Esophagus muscularis mucosa (tissue), 4 donors: ENCODE results near the gene KRT73. TPM values are rescaled to one million over a fixed set of nuclear protein-coding genes. Genes with fewer than 3 reads are reported as not detected.

Source experiments
- DNase-seq: peaks from one replicate; pipeline ENCODE4 v3.0.0-alpha.2; 2017; ENCODE audit errors: extremely low spot score
- H3K27ac ChIP-seq, 4 donors: fragments of 200-600 bp; sonication (generic); replicated peaks in 1 of 4; 1 replicate in 3 of 4; 2 replicates in 1 of 4; pipeline ENCODE4 v1.5.1; 2016 to 2019; ENCODE audit warnings: mild to moderate bottlenecking in 1 of 4
- H3K27me3 ChIP-seq, 4 donors: fragments of 200-600 bp; sonication (generic); one replicate each; pipeline versions ENCODE4 v1.5.1 to v1.6.0; 2016 to 2019
- H3K36me3 ChIP-seq, 4 donors: fragments of 200-600 bp; sonication (generic); one replicate each; pipeline ENCODE4 v1.5.1; 2016 to 2019
- H3K4me1 ChIP-seq, 4 donors: fragments of 200-600 bp; sonication (generic); one replicate each; pipeline ENCODE4 v1.5.1; 2016 to 2019
- H3K4me3 ChIP-seq, 4 donors: fragments of 200-600 bp; sonication (generic); 1 replicate in 2 of 4; 2 replicates in 2 of 4; pipeline ENCODE4 v1.5.1; 2016 to 2019; ENCODE audit warnings: mild to moderate bottlenecking in 4 of 4, moderate library complexity in 1 of 4
- H3K9me3 ChIP-seq, 4 donors: fragments of 200-600 bp; sonication (generic); 1 replicate in 3 of 4; 2 replicates in 1 of 4; pipeline ENCODE4 v1.5.1; 2016 to 2019
- CTCF ChIP-seq, 3 experiments: fragments of 200-600 bp in 2 of 3; fragments of 450-650 bp in 1 of 3; sonication (generic) in 2 of 3; IDR thresholded peaks; one replicate each; pipeline ENCODE4 v1.5.1; 2017 to 2019; ENCODE audit warnings: antibody characterized with exemption in 3 of 3, mild to moderate bottlenecking in 2 of 3, moderate library complexity in 1 of 3
- EP300 ChIP-seq: sonication (generic); formaldehyde crosslinking; IDR thresholded peaks from one replicate; pipeline ENCODE4 v1.6.1; 2017; ENCODE audit warnings: antibody characterized with exemption
- POLR2A ChIP-seq: fragments of 450-650 bp; IDR thresholded peaks from one replicate; pipeline ENCODE4 v1.6.1; 2017; ENCODE audit warnings: antibody characterized with exemption, moderate library complexity, mild to moderate bottlenecking, low read depth
- POLR2AphosphoS5 ChIP-seq, 2 donors: sonication (generic); formaldehyde crosslinking; IDR thresholded peaks; one replicate each; pipeline ENCODE4 v1.6.1; 2017; ENCODE audit warnings: antibody characterized with exemption in 2 of 2
- WGBS: methylation state at CpG from one replicate; pipeline ENCODE4 v1.1.5; 2018; 5-methylcytosine and 5-hydroxymethylcytosine counted together
- intact Hi-C: fragments of 100-400 bp; cut with DNase I; formaldehyde crosslinking; loops from one replicate; pipeline ENCODE4 v1.15.1; 2023
- total RNA-seq, 4 donors: library from RNA; depleted of rRNA; stranded (reverse); fragments of >200 nt; gene quantifications; one replicate each; pipeline versions ENCODE4 v1.1.0 to v1.2.1, GENCODE V29; 2016

KRT73 gene
- total RNA-seq, result not detected

GRCh38 chr12:52618216-52618615 lies at the start of gene KRT73:
Gene KRT73, minus strand, starts transcription at chr12:52618559. Its CDS starts 35 bp downstream, at chr12:52618524.
- Histone ChIP-seq H3K27ac (no peak within 1 kb of the TSS), H3K36me3 (no peaks in the 10 kb centered on the region), H3K4me1 (no peaks in the 10 kb centered on the region), H3K4me3 (no peak within 1 kb of the TSS), H3K9me3 (no peaks in the 10 kb centered on the region), H3K27me3 (peaks cover 0 to 11% (median 0%) of the 10 kb centered on the region in 4 donors)
- intact Hi-C loops, result no loop called here
- peak; percentile 64 for DNase-seq
- TF ChIP-seq EP300 (no peak), CTCF (IDR thresholded peaks at IDR 0.05) (no peak), POLR2AphosphoS5 (IDR thresholded peaks at IDR 0.05) (no peak)
- 88% methylated on average over 4 of the region's 14 CpGs for WGBS

- H3K27ac ChIP-seq, result no peak overlapping the region
- intact Hi-C loops, result no loop called here
- no peaks in the 10 kb centered on the region for H3K36me3 ChIP-seq
- peaks cover 0 to 30% (median 0%) of the 10 kb centered on the region in 4 donors for H3K27me3 ChIP-seq
- H3K4me1 ChIP-seq, result peaks cover 0 to 9% (median 3%) of the 10 kb centered on the region in 4 donors
- no peaks in the 10 kb centered on the region for H3K9me3 ChIP-seq
- WGBS, result 89% methylated on average over 7 of the region's 7 CpGs
- TF ChIP-seq POLR2AphosphoS5 (IDR thresholded peaks at IDR 0.05), result no peak
- TF ChIP-seq CTCF (IDR thresholded peaks at IDR 0.05), result no peak
- no peak for TF ChIP-seq EP300
- no peak for TF ChIP-seq POLR2A
- no peak for DNase-seq
- no peak overlapping the region for H3K4me3 ChIP-seq
Measured at GRCh38 chr12:52667931-52668330, 49.6 kb upstream of the KRT73 start.

- peaks cover 0 to 5% (median under 1%) of the 10 kb centered on the region in 4 donors for H3K4me1 ChIP-seq
- H3K9me3 ChIP-seq, result no peaks in the 10 kb centered on the region
- no peak for DNase-seq
- intact Hi-C loops, result no loop called here
- 54% methylated on average over 8 of the region's 9 CpGs for WGBS
- no peak overlapping the region for H3K4me3 ChIP-seq
- H3K27me3 ChIP-seq, result peaks cover 0 to 30% (median 0%) of the 10 kb centered on the region in 4 donors
- H3K36me3 ChIP-seq, result no peaks in the 10 kb centered on the region
- no peak overlapping the region for H3K27ac ChIP-seq
- TF ChIP-seq CTCF (IDR thresholded peaks at IDR 0.05) (no peak), POLR2A (no peak), EP300 (no peak), POLR2AphosphoS5 (IDR thresholded peaks at IDR 0.05) (no peak)
Measured at GRCh38 chr12:52667509-52667908, 49.1 kb upstream of the KRT73 start.

- intact Hi-C loops, result no loop called here
- Histone ChIP-seq H3K4me3 (no peak overlapping the region), H3K27me3 (peaks cover 0 to 30% (median 0%) of the 10 kb centered on the region in 4 donors), H3K36me3 (no peaks in the 10 kb centered on the region), H3K27ac (no peak overlapping the region), H3K9me3 (no peaks in the 10 kb centered on the region), H3K4me1 (no peaks in the 10 kb centered on the region)
- no peak for DNase-seq
- WGBS, result 88% methylated on average over 3 of the region's 3 CpGs
- no peak for TF ChIP-seq EP300
- TF ChIP-seq POLR2A, result no peak
- TF ChIP-seq POLR2AphosphoS5 (IDR thresholded peaks at IDR 0.05), result no peak
- TF ChIP-seq CTCF (IDR thresholded peaks at IDR 0.05), result no peak
Measured at GRCh38 chr12:52666471-52666870, 48.1 kb upstream of the KRT73 start.

GRCh38 chr12:52663420-52663819 lies 45.1 kb upstream of the KRT73 start:
- Histone ChIP-seq H3K27ac (no peak overlapping the region), H3K27me3 (peaks cover 0 to 36% (median 0%) of the 10 kb centered on the region in 4 donors), H3K36me3 (no peaks in the 10 kb centered on the region), H3K4me3 (no peak overlapping the region), H3K4me1 (no peaks in the 10 kb centered on the region), H3K9me3 (no peaks in the 10 kb centered on the region)
- intact Hi-C loops, result no loop called here
- no peak for DNase-seq
- no peak for TF ChIP-seq POLR2A
- TF ChIP-seq EP300, result no peak
- TF ChIP-seq POLR2AphosphoS5 (IDR thresholded peaks at IDR 0.05), result no peak
- no peak for TF ChIP-seq CTCF (IDR thresholded peaks at IDR 0.05)
